Duodenal mucosa (tissue), 2 donors: ENCODE measurements around the gene MPRIP.

Experiments
- H3K27ac ChIP-seq: one replicate; pipeline ENCODE4 v1.7.0; 2013; ENCODE audit warnings: low read depth, low read length
- H3K27me3 ChIP-seq, 2 donors: one replicate each; pipeline ENCODE4 v1.7.0; 2013; ENCODE audit warnings: low read length in 2 of 2, control low read depth in 1 of 2; ENCODE audit not compliant: insufficient read depth in 2 of 2, control insufficient read depth in 1 of 2
- H3K36me3 ChIP-seq, 2 donors: one replicate each; pipeline ENCODE4 v1.7.0; 2013; ENCODE audit warnings: low read length in 2 of 2, control low read depth in 1 of 2; ENCODE audit not compliant: insufficient read depth in 2 of 2, control insufficient read depth in 1 of 2
- H3K4me1 ChIP-seq, 2 donors: one replicate each; pipeline ENCODE4 v1.7.0; 2013; ENCODE audit warnings: low read length in 2 of 2, control low read depth in 1 of 2; ENCODE audit not compliant: insufficient read depth in 2 of 2, control insufficient read depth in 1 of 2
- H3K4me3 ChIP-seq, 2 donors: one replicate each; pipeline ENCODE4 v1.7.0; 2013; ENCODE audit warnings: low read length in 2 of 2, low read depth in 1 of 2
- H3K9ac ChIP-seq, 2 donors: one replicate each; pipeline ENCODE4 v1.7.0; 2013; ENCODE audit warnings: low read length in 2 of 2, low read depth in 1 of 2
- H3K9me3 ChIP-seq, 2 donors: one replicate each; pipeline ENCODE4 v1.7.0; 2013; ENCODE audit warnings: low read length in 2 of 2, control low read depth in 1 of 2; ENCODE audit not compliant: control insufficient read depth in 1 of 2

MPRIP gene

DNA sequence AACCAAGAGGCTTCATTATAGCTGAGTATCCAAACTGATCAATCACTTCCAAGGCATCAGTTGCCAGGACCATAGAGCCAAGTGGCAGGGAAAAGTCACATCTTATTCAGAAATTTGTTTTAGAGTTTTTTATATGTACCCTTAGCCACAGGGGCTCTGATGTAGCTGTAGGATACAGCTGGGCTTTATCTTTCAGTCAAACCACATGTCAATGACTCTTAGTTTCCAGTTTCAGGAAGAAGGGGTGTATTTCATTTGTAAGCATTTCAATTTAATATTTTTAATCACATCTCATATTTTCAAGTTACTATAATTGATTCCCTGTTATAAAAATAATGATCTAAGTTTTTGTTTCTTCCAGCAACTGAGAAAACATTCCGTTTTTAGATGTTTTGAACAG, 197.6 kb downstream of the MPRIP start:
- H3K36me3 ChIP-seq: no peaks in the 10 kb centered on the region
- H3K9me3 ChIP-seq: no peaks in the 10 kb centered on the region
- H3K4me1 ChIP-seq: peaks cover 11 to 12% of the 10 kb centered on the region in 2 donors
- H3K4me3 ChIP-seq: no peak overlapping the region
- H3K27me3 ChIP-seq: no peaks in the 10 kb centered on the region
- no peak overlapping the region for H3K27ac ChIP-seq
- H3K9ac ChIP-seq: no peak overlapping the region

DNA sequence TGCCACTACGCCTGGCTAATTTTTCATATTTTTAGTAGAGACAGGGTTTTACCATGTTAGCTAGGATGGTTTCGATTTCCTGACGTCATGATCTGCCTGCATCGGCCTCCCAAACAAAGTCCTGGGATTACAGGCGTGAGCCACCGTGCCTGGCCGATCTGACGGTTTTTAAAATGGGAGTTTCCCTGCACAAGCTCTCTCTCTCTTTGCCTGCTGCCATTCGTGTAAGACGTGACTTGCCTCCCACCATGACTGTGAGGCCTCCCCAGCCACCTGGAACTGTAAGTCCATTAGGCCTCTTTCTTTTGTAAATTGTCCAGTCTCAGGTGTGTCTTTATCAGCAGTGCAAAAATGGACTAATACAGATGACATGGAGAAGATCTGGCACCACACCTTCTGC, 199.4 kb downstream of the MPRIP start:
- no peaks in the 10 kb centered on the region for H3K9me3 ChIP-seq
- peaks cover 4 to 5% of the 10 kb centered on the region in 2 donors for H3K36me3 ChIP-seq
- H3K9ac ChIP-seq: no peak overlapping the region
- no peaks in the 10 kb centered on the region for H3K27me3 ChIP-seq
- H3K27ac ChIP-seq: no peak overlapping the region
- no peak overlapping the region for H3K4me3 ChIP-seq
- H3K4me1 ChIP-seq: no peaks in the 10 kb centered on the region

DNA sequence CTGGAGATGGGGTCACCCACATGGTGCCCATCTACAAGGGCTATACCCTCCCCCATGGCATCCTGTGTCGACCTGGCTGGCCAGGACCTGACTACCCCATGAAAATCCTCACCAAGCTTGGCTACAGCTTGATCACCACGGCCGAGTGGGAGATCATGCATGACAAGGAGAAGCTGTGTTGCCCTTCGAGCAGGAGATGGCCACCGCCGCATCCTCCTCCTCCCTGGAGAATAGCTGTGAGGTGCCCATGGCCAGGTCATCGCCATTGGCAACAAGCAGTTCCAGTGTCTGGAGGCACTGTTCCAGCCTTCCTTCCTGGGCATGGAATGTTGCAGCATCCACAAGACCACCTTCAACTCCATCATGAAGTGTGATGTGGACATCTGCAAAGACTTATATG, 200.0 kb downstream of the MPRIP start:
- no peak overlapping the region for H3K9ac ChIP-seq

More for the DNA sequence above, 200.0 kb downstream of the MPRIP start:
- Histone ChIP-seq H3K9me3 (no peaks in the 10 kb centered on the region), H3K27ac (no peak overlapping the region), H3K4me3 (no peak overlapping the region), H3K4me1 (no peaks in the 10 kb centered on the region), H3K27me3 (no peaks in the 10 kb centered on the region), H3K36me3 (peaks cover 6 to 10% of the 10 kb centered on the region in 2 donors)
